ENCODE data around the gene RERE.

GRCh38 chr1:8543965-8544364, 273.5 kb downstream of the RERE start:
- TF ChIP-seq CTCF (IDR thresholded peaks at IDR 0.05; ENCODE audit: poor library complexity) = no peak
- no peak for TF ChIP-seq EZH2 (IDR thresholded peaks at IDR 0.05; ENCODE audit: borderline replicate concordance)
- TF ChIP-seq EZH2phosphoT487 (IDR thresholded peaks at IDR 0.05; ENCODE audit: low read depth, severe bottlenecking, unreplicated experiment) = no peak

Data from hepatocyte (in vitro differentiated cells).